Measurements from ENCODE around the gene PDLIM1. TPM values are rescaled to one million over a fixed set of nuclear protein-coding genes. Genes with fewer than 3 reads are reported as not detected.

PDLIM1 gene
- total RNA-seq, 2 experiments from 2014 or later = 0.44 to 0.78 TPM

GRCh38 chr10:95319239-95319638, 28.4 kb upstream of the PDLIM1 start:
- POLR2A ChIA-PET = no interaction called here
- CTCF ChIA-PET = no interaction called here

- ChIA-PET CTCF (interaction anchor here (0.9 kb wide), 1 partner anchor 11 kb away, joined by 4 read pairs; no protein-coding TSS in a partner anchor), POLR2A (no interaction called here)
These were observed 24.7 kb upstream of the PDLIM1 start for GRCh38 chr10:95315509-95315908.

- ChIA-PET CTCF (no interaction called here), POLR2A (no interaction called here)
These were observed 23.6 kb upstream of the PDLIM1 start for GRCh38 chr10:95314192-95314918.

- CTCF ChIA-PET = no interaction called here
- POLR2A ChIA-PET = no interaction called here
These were observed 22.2 kb upstream of the PDLIM1 start for GRCh38 chr10:95312986-95313495.

- CTCF ChIA-PET = no interaction called here
- POLR2A ChIA-PET = no interaction called here
These were observed 21.5 kb upstream of the PDLIM1 start for GRCh38 chr10:95312257-95312656.

- CTCF ChIA-PET = no interaction called here
- POLR2A ChIA-PET = no interaction called here
These were observed 19.2 kb upstream of the PDLIM1 start for GRCh38 chr10:95309958-95310357.

GRCh38 chr10:95308389-95309302, 17.8 kb upstream of the PDLIM1 start:
- ChIA-PET POLR2A (no interaction called here), CTCF (no interaction called here)

- ChIA-PET CTCF (no interaction called here), POLR2A (no interaction called here)
These were observed 16.0 kb upstream of the PDLIM1 start for GRCh38 chr10:95306851-95307250.

GRCh38 chr10:95306318-95306650, 15.5 kb upstream of the PDLIM1 start:
- CTCF ChIA-PET = no interaction called here
- POLR2A ChIA-PET = no interaction called here

- POLR2A ChIA-PET = no interaction called here
- CTCF ChIA-PET = no interaction called here
These were observed 15.0 kb upstream of the PDLIM1 start for GRCh38 chr10:95305606-95306317.

GRCh38 chr10:95304976-95305375, 14.2 kb upstream of the PDLIM1 start:
- ChIA-PET POLR2A (no interaction called here), CTCF (no interaction called here)

- POLR2A ChIA-PET = no interaction called here
- CTCF ChIA-PET = no interaction called here
These were observed 13.7 kb upstream of the PDLIM1 start for GRCh38 chr10:95304463-95304862.

GRCh38 chr10:95303950-95304349, 13.1 kb upstream of the PDLIM1 start:
- POLR2A ChIA-PET = no interaction called here
- CTCF ChIA-PET = no interaction called here

- POLR2A ChIA-PET = no interaction called here
- CTCF ChIA-PET = no interaction called here
These were observed 12.7 kb upstream of the PDLIM1 start for GRCh38 chr10:95303535-95303934.

- CTCF ChIA-PET = no interaction called here
- POLR2A ChIA-PET = no interaction called here
These were observed 9.3 kb upstream of the PDLIM1 start for GRCh38 chr10:95300022-95300539.

- ChIA-PET POLR2A (no interaction called here), CTCF (no interaction called here)
These were observed 6.6 kb upstream of the PDLIM1 start for GRCh38 chr10:95297402-95297801.

GRCh38 chr10:95296764-95297163, 6.0 kb upstream of the PDLIM1 start:
- CTCF ChIA-PET = no interaction called here
- POLR2A ChIA-PET = no interaction called here

GRCh38 chr10:95295031-95295755, 4.4 kb upstream of the PDLIM1 start:
- CTCF ChIA-PET = interaction anchor here (1.1 kb wide), 1 partner anchor 8 kb away, joined by 3 read pairs; no protein-coding TSS in a partner anchor
- POLR2A ChIA-PET = no interaction called here

- ChIA-PET POLR2A (no interaction called here), CTCF (no interaction called here)
These were observed 2.8 kb upstream of the PDLIM1 start for GRCh38 chr10:95293631-95294030.
